HG02759 (cell line): ENCODE measurements around the gene SLC8B1.

ENCODE experiments used
- ATAC-seq: cut with Tn5 transposase; IDR thresholded peaks from one replicate; pipeline ENCODE4 v1.9.1; 2021; ENCODE audit warnings: mild to moderate bottlenecking, moderate library complexity; ENCODE audit not compliant: unreplicated experiment

SLC8B1 gene

GRCh38 chr12:113296557-113297213, 38.2 kb downstream of the SLC8B1 start:
- no peak for ATAC-seq

- no peak for ATAC-seq
These were observed 38.9 kb downstream of the SLC8B1 start for GRCh38 chr12:113295886-113296556.

DNA sequence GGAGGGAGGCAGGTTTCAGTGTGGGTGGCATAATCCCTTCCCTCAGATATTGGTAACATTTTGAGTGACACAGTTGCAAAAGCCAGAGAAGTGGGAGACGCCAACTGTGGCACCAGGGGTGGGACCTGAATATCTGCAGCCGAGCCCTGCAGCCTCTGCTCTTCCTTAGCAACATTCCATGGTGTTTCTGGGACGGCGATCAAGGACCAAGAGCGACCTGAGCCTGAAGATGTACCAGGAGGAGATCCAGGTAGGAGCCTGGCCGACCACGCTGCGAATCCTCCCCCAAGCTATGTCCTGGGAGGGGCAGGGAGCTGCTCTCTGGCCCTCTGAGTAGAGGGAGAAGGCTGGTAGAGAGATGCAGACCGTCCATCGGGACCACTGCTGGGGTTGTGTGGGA, 41.8 kb downstream of the SLC8B1 start:
- no peak for ATAC-seq

- ATAC-seq: no peak
These were observed 42.4 kb downstream of the SLC8B1 start for GRCh38 chr12:113292547-113292946.

DNA sequence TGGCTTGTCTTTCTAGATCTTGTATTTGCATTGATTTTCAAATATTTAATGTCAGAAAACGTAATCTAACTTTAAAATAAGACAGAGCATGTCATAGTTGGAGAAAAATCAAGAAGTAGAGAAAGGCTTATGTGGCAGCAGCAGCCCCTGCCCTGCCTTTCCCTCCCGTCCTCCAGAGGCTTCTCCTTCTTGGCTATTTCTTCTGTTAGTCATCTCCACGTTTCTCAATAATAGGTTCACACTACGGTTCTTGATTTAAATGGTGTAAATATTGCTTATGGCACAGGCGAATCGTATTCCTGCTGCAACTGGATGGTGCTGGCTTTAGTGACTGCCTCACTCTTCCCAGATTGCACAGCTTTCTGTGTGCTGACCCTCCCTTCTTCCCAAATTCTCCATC, 42.8 kb downstream of the SLC8B1 start:
- no peak for ATAC-seq

- no peak for ATAC-seq
These were observed 43.3 kb downstream of the SLC8B1 start for GRCh38 chr12:113291586-113291985.

DNA sequence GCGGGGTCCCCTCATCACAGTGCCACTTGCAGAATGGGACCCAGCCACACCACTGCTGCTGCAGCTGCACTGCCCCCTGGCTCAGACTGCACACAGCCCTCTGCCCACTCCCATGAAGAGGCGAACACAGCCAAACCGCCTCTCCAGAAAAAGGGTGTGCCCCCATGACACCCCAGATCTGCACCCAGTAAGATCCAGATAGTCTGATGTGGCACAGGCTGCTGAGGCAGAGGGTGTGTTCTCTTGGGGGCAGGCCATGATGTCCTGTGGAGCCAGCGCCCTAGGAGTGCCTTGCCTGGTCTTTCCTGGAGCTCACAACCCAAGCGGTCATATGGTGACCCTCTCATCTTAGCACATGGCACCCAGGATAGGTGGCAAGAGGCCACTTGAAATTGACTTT, 44.4 kb downstream of the SLC8B1 start:
- no peak for ATAC-seq

- ATAC-seq: no peak
These were observed 45.5 kb downstream of the SLC8B1 start for GRCh38 chr12:113289361-113289760.

GRCh38 chr12:113287899-113288282, 47.0 kb downstream of the SLC8B1 start:
- no peak for ATAC-seq

DNA sequence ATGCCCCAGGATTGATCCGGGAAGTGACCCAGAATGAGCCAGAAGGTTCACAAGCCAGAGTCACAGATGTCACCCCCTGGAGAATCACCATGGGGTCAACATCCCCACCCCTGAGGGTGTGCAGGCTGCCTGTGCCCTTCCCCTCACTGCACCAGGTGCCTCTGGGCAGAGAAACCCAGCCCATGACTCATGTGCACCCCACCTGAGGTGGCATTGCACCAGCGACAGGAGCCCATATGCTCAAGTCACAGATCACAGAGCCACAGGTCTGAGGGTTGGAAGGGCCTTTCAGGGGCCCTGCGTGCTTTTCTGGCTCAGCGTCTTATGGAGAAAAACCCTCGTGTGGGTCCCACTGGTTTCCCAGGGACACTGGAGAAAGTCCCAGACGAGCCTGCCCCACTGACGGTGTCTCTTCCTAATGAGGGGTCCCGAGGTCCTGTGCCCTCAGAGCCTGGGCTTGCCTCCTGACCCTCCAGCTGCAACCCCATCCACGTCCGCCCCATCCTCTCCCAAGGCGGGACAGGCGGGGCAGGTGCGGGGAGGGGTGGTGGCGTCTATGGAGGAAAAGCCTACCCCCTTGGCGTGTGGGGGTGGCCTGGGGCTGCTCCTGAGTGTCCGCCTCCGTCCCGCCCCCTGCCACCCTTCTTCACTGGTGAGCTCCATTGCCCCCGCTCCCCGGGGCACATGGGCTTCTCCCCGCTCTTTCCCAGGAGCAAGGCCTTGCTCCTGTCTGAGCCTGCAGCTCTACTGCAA, 47.6 kb downstream of the SLC8B1 start:
- ATAC-seq: no peak

DNA sequence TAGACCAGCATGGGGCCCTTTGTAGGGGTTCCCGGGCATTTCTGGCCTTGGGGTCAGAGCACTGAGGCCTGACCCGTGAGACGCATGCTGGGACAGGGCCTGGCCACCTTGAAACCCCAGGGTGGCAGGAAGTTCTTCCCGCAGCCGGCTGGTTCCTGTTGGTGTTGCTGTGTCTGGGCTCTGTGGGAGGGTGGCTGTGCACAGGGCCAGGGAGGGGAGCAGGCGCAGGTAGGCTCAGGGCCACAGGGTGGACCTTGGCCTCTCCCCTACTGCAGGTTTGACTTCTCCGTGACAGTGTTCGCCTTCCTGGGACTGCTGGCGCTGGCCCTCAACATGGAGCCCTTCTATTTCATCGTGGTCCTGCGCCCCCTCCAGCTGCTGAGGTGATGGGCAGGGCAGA, 48.2 kb downstream of the SLC8B1 start:
- no peak for ATAC-seq

DNA sequence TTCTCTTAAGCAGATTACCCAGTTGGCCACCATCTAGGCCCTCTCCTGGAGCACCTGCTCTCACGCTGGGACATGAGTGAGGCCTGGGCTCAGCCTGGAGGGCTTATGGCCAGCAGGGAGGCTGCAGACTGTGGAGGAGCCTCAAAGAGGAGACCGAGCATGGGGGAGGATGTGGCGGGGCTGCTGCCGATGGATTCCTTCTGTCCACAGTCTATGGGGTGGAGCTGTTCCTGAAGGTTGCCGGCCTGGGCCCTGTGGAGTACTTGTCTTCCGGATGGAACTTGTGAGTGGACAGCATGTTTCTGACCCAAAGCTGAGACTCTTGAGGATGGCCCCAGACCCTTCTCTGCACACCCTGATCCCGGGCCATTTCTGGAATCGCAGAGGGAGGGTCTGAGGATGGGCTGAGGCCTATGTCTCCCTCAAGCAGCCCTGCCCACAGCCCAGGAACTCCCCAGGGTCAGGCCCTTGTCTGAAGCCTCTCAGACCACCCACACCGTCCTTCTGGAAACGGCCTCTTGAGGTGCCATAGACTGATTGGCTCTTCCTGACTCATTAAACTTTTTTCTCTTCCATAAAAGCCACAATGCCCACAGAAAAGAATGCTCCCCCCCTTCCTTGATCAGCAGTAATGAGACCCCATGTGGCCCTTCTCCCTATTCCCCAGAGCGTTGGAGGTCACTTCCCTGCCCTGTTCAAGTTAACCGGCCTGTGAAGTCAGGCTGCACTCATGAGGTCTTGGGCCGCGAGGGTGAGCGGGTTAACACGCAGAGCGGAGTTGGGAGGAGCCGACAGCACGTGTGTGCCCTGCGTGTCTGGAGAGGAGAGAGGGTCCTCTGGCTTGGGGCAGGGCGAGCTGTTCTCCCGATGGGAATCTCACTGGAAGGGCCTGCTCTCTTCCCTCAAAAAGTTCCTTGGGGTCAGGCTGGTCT, 49.0 kb downstream of the SLC8B1 start:
- ATAC-seq: no peak

DNA sequence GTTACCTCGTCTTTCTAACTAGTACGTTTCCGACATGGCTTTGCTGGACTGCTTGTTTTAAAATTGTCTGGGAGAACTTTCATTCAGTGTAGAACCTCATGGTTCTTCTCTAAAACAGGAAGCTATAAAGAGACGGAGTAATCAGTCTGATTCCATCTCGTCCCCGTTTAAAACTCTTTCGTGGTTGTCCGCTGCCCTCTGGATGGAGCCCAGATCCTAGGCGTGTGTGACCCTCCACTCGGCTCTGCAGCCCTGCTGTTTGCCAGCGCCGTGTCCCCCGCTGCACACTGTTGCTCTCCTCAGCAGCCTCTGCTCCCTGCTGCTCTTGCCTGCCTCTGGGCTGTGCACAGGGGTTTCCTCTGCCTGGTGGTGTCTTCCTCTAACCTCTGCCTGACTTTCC, 50.2 kb downstream of the SLC8B1 start:
- no peak for ATAC-seq

DNA sequence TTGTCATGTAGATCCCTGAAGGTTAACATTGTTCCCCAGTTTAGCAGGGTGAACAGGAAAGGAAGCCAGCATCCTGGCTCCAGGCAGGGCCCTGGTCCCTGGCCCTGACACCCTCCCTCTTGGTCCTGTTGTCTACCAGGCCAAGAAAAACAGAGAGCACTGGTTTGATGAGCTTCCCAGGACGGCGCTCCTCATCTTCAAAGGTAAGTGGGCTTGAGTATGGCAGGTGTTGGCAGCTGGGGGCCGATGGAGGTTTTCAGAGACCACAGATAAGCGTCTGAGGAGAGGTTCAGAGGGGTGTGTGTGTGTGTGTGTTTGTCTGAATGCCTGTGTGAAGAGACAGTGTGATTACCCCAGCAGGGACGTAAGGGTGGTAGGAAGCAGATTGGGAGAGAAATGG, 56.3 kb downstream of the SLC8B1 start:
- no peak for ATAC-seq

DNA sequence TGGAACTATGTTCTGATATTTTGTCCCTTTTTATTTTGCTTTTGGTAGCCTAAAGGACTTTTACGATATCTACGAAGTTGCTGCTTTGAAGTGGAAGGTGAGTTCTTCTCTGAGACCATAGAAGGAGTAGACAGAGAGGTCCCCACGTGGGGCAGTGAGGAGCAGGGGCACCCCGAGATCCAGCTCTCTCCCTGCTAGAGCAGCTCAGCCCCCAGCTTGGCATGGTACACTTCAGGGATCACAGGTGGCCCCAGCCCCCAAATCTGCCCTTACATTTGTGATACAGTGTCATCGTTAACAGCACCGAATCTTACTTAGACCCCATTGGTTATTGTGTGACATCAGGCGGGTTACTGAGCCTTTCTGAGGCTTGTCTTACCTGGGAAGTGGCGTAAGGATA, 56.8 kb downstream of the SLC8B1 start:
- no peak for ATAC-seq

GRCh38 chr12:113277511-113277910, 57.4 kb downstream of the SLC8B1 start:
- ATAC-seq: no peak

GRCh38 chr12:113276946-113277500, 57.9 kb downstream of the SLC8B1 start:
- no peak for ATAC-seq

GRCh38 chr12:113276306-113276705, 58.6 kb downstream of the SLC8B1 start:
- no peak for ATAC-seq

GRCh38 chr12:113274848-113275247, 60.1 kb downstream of the SLC8B1 start:
- no peak for ATAC-seq

DNA sequence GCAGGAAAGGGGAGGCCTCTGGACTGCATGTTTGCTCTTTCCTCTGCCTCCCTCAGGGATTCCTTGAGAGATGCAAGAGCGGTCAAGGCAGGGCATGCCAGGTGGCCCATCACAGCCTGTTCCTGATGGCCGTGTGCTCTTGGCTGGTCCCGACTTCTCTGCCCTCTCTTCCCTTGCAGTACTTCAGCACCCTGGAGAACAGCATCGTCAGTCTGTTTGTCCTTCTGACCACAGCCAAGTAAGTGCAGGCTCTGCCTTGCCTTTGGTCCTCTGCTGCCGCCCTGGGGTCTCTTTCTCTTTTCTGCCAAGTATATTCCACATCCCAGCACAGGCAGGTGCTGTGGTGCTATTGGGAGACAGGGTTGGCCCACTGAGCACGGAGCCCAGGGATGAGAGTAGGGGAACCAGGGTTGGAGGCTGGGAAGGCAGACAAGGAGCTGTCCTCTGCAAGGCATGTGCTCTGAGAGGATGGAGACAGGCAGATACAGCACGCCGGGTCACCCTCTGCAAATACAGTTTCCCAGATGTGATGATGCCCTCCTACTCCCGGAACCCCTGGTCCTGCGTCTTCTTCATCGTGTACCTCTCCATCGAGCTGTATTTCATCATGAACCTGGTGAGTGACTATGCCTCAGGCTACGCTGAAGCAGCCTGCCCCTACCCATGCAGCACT, 61.7 kb downstream of the SLC8B1 start:
- no peak for ATAC-seq
